ENCODE measurements around the gene IL34.
"Not testable (repeated sequence)": the region's sequence is repeated elsewhere in the genome, so short reads cannot be mapped to it uniquely, and the experiment has no call there.

IL34 gene

GRCh38 chr16:70646260-70647241 is at the start of gene IL34:
Gene IL34, plus strand, starts transcription at chr16:70646559. Its CDS starts 389 bp downstream, at chr16:70646948.
- no peak for DNase-seq (ENCODE audit: low read depth in 1 of 2, low spot score in 1 of 2)

DNA sequence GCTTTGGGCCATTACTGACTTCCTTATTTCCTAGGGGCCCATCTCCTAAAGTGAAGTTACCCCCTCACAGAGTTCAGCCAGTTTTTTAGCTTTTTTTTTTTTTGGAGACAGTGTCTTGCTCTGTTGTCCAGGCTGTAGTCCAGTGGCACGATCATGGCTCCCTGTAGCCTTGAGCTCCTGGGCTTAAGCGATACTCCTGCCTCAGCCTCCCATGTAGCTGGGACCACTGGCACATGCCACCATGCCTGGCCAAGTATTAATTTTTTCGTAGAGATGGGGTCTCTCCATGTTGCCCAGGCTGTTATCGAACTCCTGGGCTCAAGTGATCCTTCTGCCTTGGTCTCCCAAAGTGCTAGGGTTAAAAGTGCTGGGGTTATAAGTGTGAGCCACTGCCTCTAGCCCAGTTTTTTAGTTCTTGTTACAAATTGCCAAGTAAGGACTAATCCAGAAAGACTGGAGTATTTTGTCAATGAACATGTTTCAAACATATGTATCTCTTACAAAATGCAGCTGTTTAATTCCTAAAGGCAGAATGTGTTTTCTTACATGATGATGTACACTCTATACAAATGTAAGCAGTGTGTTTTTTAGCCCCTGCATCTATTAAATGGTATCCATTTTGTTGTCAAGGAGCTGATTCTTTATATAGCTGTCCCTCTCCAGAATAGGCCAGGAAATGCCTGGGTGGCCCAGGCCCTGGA is 49.1 kb upstream of the IL34 start:
- DNase-seq (ENCODE audit: low read depth in 1 of 2, low spot score in 1 of 2) = no peak

DNA sequence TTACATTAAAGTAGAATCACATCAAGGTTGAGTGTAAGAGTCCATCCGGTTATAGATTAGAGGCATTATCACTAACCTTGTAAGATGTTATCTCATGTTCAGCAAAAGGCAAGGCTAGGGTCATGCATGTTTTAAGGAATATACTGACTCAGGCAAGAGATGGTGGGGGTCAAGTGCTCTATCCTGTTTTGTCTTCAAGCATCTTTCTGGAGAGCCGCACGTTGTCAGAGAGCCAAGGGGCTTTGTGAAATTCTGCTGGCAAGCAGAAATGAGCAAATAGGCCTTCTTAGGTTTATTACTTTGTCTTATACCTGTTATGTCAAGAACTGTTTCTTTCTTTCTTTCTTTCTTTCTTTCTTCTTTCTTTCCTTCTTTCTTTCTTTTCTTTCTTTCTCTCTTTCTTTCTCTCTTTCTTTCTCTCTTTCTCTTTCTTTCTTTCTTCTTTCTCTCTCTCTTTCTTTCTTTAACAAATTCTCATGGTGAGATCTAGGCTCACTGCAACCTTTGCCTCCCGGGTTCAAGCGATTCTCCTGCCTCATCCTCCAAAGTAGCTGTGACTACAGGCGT is 47.3 kb upstream of the IL34 start:
- no peak for DNase-seq (ENCODE audit: low read depth in 1 of 2, low spot score in 1 of 2)

GRCh38 chr16:70600730-70601129 is 45.6 kb upstream of the IL34 start:
- no peak for DNase-seq (ENCODE audit: low read depth in 1 of 2, low spot score in 1 of 2)

GRCh38 chr16:70601576-70602575 is 44.5 kb upstream of the IL34 start:
- no peak for DNase-seq (ENCODE audit: low read depth in 1 of 2, low spot score in 1 of 2)

- DNase-seq (ENCODE audit: low read depth in 1 of 2, low spot score in 1 of 2) = no peak
These were observed 43.5 kb upstream of the IL34 start for GRCh38 chr16:70602831-70603230.

DNA sequence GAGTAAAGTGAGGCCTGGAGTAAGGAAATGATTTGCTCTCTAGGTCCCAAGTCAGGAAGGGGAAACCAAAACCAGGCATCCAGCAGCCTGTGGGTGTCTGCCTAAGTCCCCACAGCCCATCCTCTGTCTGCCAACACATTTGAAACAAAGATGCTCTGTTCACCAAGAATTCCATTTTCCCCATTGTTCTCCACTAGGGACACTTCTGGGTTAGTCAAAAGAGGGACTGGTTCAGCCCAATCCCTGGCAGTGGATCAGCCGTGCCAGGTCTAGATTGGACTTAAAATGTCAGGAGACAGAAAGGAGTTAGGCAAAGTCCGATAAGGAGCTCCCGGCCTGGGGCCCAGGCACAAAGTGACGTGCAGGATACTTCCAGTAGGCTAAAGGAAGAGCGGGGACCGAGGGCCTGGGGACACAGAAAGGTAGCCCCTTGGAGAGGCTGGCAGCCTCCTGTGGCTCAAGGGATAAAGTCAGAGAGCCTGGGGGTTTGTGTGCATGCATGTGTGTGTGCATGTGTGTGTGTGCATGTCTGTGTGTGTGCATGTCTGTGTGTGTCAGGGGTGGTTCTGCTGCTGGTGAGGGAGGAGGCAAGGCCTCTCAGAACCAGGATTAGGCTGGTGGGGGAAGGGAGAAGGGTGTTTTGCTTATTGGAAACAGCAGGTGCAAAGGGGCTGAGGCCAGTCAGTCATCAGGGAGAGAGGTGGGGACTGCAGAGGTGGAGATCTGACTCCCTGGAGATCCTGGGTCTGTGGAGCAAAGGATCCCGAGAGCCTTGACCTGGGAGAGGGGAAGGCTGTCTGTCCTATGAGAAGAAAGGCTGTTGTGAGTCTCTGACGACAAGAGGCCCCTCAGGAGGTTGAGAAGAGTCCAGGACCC is 41.7 kb upstream of the IL34 start:
- no peak for DNase-seq (ENCODE audit: low read depth in 1 of 2, low spot score in 1 of 2)

DNA sequence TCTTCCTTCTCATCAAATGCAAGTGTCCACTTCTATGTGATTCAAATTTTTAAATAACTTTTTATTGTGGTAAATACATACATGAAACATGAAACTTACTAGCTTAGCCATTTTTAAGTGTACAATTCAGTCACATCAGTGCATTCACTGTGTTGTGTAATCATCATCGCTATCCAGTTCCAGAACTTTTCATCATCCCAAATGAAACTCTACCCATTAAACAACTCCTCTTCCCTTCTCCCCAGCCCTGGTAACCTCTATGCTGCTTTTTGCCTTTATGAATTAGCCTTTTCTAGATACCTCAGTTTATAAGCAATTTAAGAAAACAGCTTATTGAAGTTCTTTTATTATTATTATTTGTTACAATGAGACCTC is 41.1 kb upstream of the IL34 start:
- DNase-seq (ENCODE audit: low read depth in 1 of 2, low spot score in 1 of 2) = no peak

DNA sequence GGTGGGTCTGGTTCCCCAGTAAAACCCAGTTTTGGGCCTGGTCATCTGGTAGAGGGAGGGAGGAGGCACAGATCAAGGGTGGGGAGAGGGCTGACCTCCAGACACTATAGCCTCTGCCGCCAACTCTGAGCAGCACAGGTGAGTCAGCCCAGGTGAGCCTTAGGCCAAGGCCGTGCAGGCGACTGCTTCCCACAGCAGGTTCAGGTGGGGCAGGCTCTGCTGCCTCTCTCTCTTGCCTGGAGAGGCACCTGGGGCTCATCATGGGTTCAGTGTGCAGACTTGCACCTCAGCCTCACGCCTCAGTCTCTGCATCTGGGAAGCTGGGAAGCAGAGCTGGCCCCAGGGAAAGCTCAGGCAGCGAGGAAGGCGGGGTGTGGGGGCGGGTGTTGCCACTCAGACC is 37.8 kb upstream of the IL34 start:
- DNase-seq (ENCODE audit: low read depth in 1 of 2, low spot score in 1 of 2) = no peak

DNA sequence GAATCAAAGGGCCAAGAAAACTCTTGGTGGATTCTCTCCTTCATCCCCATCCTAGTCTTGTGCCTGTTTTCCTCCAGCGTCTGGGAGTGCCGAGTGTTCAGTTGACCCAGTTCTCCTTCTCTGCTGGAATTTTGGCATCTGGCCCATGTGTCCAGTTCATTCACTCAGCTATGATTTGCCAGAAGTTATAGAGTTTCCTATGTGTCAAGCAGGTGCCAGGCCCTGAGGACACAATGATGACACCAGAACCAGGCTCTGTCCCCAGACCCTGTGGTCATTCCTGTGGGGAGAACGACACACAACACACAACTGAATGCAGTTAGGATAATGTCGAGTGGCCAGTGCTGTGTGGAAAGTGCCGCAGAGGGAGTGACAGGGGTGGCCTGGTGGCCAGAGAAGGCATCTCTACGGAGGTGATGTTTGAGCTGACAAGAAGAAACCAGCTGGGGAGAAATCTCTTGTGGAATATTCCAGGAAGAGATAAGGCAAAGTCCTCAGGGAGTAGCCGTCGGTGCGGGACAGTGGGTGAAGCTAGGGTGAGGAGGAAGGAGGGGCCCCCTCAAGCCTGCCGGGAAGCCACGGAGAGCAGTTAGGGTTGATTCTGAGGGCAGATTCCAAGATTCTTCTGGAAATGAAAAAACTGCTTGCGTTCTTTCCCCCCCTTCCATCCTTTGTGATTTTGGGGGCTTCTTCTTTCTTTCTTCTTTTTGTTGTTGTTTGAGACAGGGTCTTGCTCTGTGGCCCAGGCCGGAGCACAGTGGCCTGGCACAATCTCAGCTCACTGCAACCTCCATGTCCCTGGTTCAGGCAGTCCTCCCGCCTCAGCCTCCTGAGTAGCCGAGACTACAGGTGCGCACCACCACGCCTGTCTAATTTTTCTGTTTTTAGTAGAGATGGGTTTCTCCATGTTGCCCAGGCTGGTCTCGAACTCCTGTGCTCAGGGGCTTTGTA is 35.8 kb upstream of the IL34 start:
- no peak for DNase-seq (ENCODE audit: low read depth in 1 of 2, low spot score in 1 of 2)

DNA sequence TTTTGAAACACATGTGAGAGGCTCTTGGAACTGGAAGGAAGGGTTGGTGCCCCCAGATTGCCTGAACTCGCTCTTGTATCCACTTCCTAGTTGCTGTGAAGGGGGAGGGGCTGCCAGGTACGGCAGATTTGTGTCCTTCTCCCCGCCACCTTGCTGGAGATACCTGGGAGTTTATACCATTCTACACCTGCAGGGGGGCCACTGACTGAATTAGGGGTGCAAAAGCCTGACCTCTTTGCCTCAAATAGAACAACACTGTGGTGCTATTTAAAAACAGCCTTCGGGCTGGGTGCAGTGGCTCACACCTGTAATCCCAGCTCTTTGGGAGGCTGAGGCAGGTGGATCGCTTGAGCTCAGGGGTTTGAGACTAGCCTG is 35.1 kb upstream of the IL34 start:
- no peak for DNase-seq (ENCODE audit: low read depth in 1 of 2, low spot score in 1 of 2)

DNA sequence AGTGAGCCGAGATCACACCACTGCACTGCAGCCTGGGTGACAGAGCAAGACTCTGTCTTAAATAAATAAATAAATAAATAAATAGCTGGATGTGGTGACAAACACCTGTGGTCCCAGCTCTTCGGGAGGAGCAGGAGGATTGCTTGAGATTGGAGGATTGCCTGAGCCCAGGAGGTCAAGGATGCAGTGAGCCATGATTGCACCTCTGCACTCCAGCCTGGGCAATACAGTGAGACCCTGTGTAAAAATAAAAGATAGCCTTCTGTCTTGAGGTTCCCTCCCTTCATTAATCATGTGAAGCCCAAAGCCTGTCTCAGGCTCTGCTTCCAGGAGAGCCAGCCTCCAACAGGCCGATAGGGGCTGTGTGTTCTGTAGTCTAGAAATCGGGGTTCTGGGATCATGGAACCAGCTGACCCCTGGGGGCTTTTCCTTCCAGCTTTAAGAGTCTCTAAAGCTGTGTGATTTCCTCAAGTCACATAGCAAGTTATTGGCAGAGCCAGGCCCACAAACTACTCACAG is 34.5 kb upstream of the IL34 start:
- no peak for DNase-seq (ENCODE audit: low read depth in 1 of 2, low spot score in 1 of 2)

GRCh38 chr16:70612931-70613330 is 33.4 kb upstream of the IL34 start:
- DNase-seq (ENCODE audit: low read depth in 1 of 2, low spot score in 1 of 2) = no peak

DNA sequence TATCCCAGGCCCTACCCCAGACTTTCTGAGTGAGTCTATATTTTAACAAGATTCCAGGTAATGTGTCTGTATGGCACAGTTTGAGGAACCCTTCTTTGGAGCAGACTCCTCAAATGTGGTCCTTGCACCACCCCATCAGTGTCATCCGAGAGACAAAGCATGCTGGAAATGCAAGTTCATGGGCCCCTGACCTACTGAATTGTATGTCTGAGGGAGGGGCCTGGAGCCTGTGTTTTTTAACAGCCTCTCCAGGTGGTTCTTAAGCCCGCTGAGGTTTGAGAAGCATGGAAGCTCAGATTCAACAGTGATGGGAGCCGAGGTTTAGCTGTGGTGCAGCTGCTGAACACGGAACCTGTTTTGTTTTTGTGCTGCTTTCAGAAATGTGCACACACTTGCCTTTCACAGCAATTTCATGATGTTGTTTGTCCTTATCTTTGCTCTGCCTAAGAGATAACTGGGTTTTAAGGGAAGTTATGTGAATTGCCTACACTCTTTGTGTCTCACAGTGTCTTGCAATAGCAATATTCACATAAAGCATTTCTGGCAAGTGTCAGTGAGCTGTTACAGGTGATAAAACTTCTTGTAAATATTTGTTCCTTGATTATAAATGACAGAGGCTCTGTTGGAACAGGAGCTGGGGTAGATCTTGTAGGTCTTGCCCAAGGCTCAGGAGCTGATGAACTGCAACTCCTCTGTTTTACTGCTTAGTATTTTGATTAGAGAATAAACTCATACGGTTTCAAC is 32.0 kb upstream of the IL34 start:
- no peak for DNase-seq (ENCODE audit: low read depth in 1 of 2, low spot score in 1 of 2)

DNA sequence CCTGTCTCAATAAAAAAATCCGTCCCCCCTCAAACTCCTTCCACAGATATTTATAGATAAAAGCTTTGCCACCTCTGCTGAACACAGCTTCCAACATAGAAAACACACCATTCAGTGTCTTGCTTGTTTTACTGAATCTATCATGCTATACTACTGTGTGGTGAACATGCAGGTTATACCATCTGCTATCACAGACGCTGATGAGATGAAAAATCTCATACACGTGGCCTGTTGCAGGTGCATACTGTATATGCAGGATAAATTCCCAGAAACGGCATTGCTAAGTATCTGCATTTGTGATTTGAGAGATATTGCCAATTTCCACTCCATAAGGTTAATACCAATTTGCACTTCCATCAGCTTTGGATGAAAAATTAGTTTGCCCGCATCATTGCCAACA is 30.4 kb upstream of the IL34 start:
- DNase-seq (ENCODE audit: low read depth in 1 of 2, low spot score in 1 of 2) = no peak

- DNase-seq (ENCODE audit: low read depth in 1 of 2, low spot score in 1 of 2) = not testable (repeated sequence)
These were observed 24.5 kb upstream of the IL34 start for GRCh38 chr16:70621864-70622263.

DNA sequence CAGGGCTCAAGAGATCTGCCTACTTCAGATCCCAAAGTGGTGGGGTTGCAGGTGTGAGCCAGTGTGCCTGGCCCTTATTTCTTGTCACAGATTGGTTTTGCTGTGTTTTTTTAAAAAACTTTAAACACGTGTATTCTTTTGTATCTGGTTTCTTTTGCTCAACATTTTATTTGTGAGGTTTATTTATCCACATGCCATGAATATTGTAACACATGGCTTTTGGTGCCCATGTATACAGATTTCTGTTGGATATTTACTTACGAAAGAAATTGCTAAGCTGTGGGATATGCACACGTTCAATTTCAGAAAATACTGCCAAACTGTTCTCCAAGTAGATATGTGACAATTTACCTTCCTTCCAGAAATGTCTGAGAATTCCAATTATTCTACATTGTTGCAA is 18.7 kb upstream of the IL34 start:
- no peak for DNase-seq (ENCODE audit: low read depth in 1 of 2, low spot score in 1 of 2)
